HG03045 (cell line): ENCODE measurements around the gene DCAF8L2.
"Not testable (repeated sequence)": the region's sequence is repeated elsewhere in the genome, so short reads cannot be mapped to it uniquely, and the experiment has no call there.

Experiments
- ATAC-seq: cut with Tn5 transposase; IDR thresholded peaks from one replicate; pipeline ENCODE4 v1.9.1; 2021; ENCODE audit warnings: mild to moderate bottlenecking, moderate library complexity; ENCODE audit not compliant: unreplicated experiment

DCAF8L2 gene

GRCh38 chrX:27675493-27675892 lies 85.3 kb downstream of the DCAF8L2 start:
- no peak for ATAC-seq

- no peak for ATAC-seq
Observed at GRCh38 chrX:27679281-27679680, 89.1 kb downstream of the DCAF8L2 start.

GRCh38 chrX:27680726-27681125 lies 90.6 kb downstream of the DCAF8L2 start:
- no peak for ATAC-seq

GRCh38 chrX:27683566-27684208 lies 93.5 kb downstream of the DCAF8L2 start:
- ATAC-seq, result not testable (repeated sequence)

- ATAC-seq, result no peak
Observed at GRCh38 chrX:27694667-27695066, 104.5 kb downstream of the DCAF8L2 start.

GRCh38 chrX:27706526-27706925 lies 116.4 kb downstream of the DCAF8L2 start:
- no peak for ATAC-seq

GRCh38 chrX:27715610-27716009 lies 125.5 kb downstream of the DCAF8L2 start:
- ATAC-seq, result no peak

- no peak for ATAC-seq
Observed at GRCh38 chrX:27728291-27728690, 138.1 kb downstream of the DCAF8L2 start.

- ATAC-seq, result no peak
Observed at GRCh38 chrX:27731962-27732361, 141.8 kb downstream of the DCAF8L2 start.

GRCh38 chrX:27735914-27736313 lies 145.8 kb downstream of the DCAF8L2 start:
- no peak for ATAC-seq

- no peak for ATAC-seq
Observed at GRCh38 chrX:27740933-27741332, 150.8 kb downstream of the DCAF8L2 start.

- ATAC-seq, result not testable (repeated sequence)
Observed at GRCh38 chrX:27743521-27743920, 153.4 kb downstream of the DCAF8L2 start.

GRCh38 chrX:27746516-27746915 lies 156.4 kb downstream of the DCAF8L2 start:
- ATAC-seq, result no peak

GRCh38 chrX:27750298-27750697 lies 160.2 kb downstream of the DCAF8L2 start:
- ATAC-seq, result not testable (repeated sequence)

- no peak for ATAC-seq
Observed at GRCh38 chrX:27751976-27752375, 161.8 kb downstream of the DCAF8L2 start.

GRCh38 chrX:27765718-27766117 lies 175.6 kb downstream of the DCAF8L2 start:
- no peak for ATAC-seq

GRCh38 chrX:27767387-27767786 lies 177.2 kb downstream of the DCAF8L2 start:
- ATAC-seq, result no peak

GRCh38 chrX:27775984-27776383 lies 185.8 kb downstream of the DCAF8L2 start:
- no peak for ATAC-seq

- ATAC-seq, result no peak
Observed at GRCh38 chrX:27796640-27797257, 206.6 kb downstream of the DCAF8L2 start.

GRCh38 chrX:27797575-27797974 lies 207.4 kb downstream of the DCAF8L2 start:
- no peak for ATAC-seq
